GM18505 (cell line): ENCODE measurements around the gene EN1.

Source experiments
- ATAC-seq: cut with Tn5 transposase; IDR thresholded peaks from one replicate; pipeline ENCODE4 v1.9.1; 2021; ENCODE audit not compliant: unreplicated experiment
- POLR2A ChIP-seq: IDR thresholded peaks from 4 replicates; pipeline ENCODE4 v1.6.1; 2011; ENCODE audit warnings: borderline replicate concordance; ENCODE audit not compliant: insufficient read depth, insufficient read length; ENCODE audit errors: extremely low read depth

Gene EN1

GRCh38 chr2:118800736-118801135, 46.7 kb downstream of the EN1 start:
- TF ChIP-seq POLR2A: no peak
- ATAC-seq: no peak

GRCh38 chr2:118794546-118794945, 52.9 kb downstream of the EN1 start:
- no peak for TF ChIP-seq POLR2A
- ATAC-seq: no peak
